Adrenal gland (tissue), 12 donors: ENCODE measurements around the gene KCNJ9. TPM values are rescaled to one million over a fixed set of nuclear protein-coding genes. Genes with fewer than 3 reads are reported as not detected.

Experiments used
- DNase-seq, 7 donors: peaks; one replicate each; pipeline ENCODE4 v3.0.0-alpha.2; 2019 to 2020
- H3K27ac ChIP-seq, 5 donors: fragments of 200-600 bp; sonication (generic) in 4 of 5; 1 replicate in 3 of 5; 2 replicates in 2 of 5; pipeline versions ENCODE4 v1.5.1 to v1.8.0; 2016 to 2020; ENCODE audit warnings: mild to moderate bottlenecking in 1 of 5
- H3K27me3 ChIP-seq: fragments of 200-600 bp; 2 replicates; pipeline ENCODE4 v1.8.0; 2021
- H3K36me3 ChIP-seq, 2 donors: fragments of 200-600 bp; replicated peaks in 1 of 2; 1 replicate in 1 of 2; 2 replicates in 1 of 2; pipeline versions ENCODE4 v1.5.1 to v1.8.0; 2018 to 2022
- H3K4me1 ChIP-seq, 2 donors: fragments of 200-600 bp; replicated peaks in 1 of 2; 1 replicate in 1 of 2; 2 replicates in 1 of 2; pipeline versions ENCODE4 v1.5.1 to v1.8.0; 2018 to 2021
- H3K4me3 ChIP-seq, 4 donors: fragments of 200-600 bp; sonication (generic) in 3 of 4; one replicate each; pipeline ENCODE4 v1.5.1; 2016 to 2018
- H3K9me3 ChIP-seq, 3 donors: fragments of 200-600 bp; sonication (generic) in 1 of 3; replicated peaks in 1 of 3; 1 replicate in 2 of 3; 2 replicates in 1 of 3; pipeline versions ENCODE4 v1.5.1 to v1.8.0; 2016 to 2021
- POLR2A ChIP-seq, 2 donors: fragments of 450-650 bp; IDR thresholded peaks; one replicate each; pipeline ENCODE4 v1.6.1; 2017; ENCODE audit warnings: antibody characterized with exemption in 2 of 2, mild to moderate bottlenecking in 2 of 2, moderate library complexity in 1 of 2
- WGBS, 4 donors: extraction: QIAGEN DNeasy Blood & Tissue Kit in 2 of 4; methylation state at CpG; one replicate each; pipeline versions ENCODE4 v1.1.5 to v1.1.7; 2013 to 2017; 5-methylcytosine and 5-hydroxymethylcytosine counted together
- intact Hi-C, 2 donors: fragments of 100-400 bp; cut with DNase I; formaldehyde crosslinking; loops; one replicate each; pipeline versions ENCODE4 v1.14.1 to v1.15.0; 2022 to 2023
- polyA plus RNA-seq, 3 donors: library from polyadenylated mRNA; stranded (reverse); fragments of 200-250 nt in 2 of 3; fragments of 350-450 nt in 1 of 3; fragmentation: Illumina TruSeq in 1 of 3; extraction: RNeasy Lipid Tissue Mini Kit (QIAGEN cat#74804) in 1 of 3; gene quantifications; one replicate each; pipeline ENCODE4 v1.2.3, GENCODE V29; 2013 to 2014
- total RNA-seq, 9 donors: library from RNA; depleted of rRNA in 4 of 9; stranded (reverse); fragments of >200 nt in 4 of 9; fragments of 120-200 nt in 1 of 9; fragmentation: NEBNext Ultra II Directional in 1 of 9; extraction: Animal tissue kit (Norgen Biotek cat#: 25700) in 1 of 9; gene quantifications; one replicate each; pipeline versions ENCODE4 v1.1.0 to v1.2.4, GENCODE V29; 2013 to 2023
- TF ChIP-seq, protein P1 (sequence below), 6 experiments: fragments of 450-650 bp in 4 of 6; fragments of 200-600 bp in 2 of 6; sonication (generic) in 1 of 6; IDR thresholded peaks; 1 replicate in 5 of 6; 2 replicates in 1 of 6; pipeline versions ENCODE4 v1.5.1 to v1.8.0; 2016 to 2021; ENCODE audit warnings: antibody characterized with exemption in 6 of 6, mild to moderate bottlenecking in 2 of 6, moderate library complexity in 1 of 6
- donor health status: healthy with polysubstance abuse.
- donor health status: Bipolar disorder and iron deficiency.
- donor health status: DM: yes; HTN: yes; CAD: no.
- donor health status: DM: no; HTN: no; CAD: no.
- donor health status: DM: no; HTN: no; CAD: no.
- donor health status: DM: yes; HTN: yes; CAD: no.

The KCNJ9 gene
- total and polyA plus RNA-seq, 12 donors: 0.14 to 1.1 (median 0.22) TPM; not detected in 6

DNA sequence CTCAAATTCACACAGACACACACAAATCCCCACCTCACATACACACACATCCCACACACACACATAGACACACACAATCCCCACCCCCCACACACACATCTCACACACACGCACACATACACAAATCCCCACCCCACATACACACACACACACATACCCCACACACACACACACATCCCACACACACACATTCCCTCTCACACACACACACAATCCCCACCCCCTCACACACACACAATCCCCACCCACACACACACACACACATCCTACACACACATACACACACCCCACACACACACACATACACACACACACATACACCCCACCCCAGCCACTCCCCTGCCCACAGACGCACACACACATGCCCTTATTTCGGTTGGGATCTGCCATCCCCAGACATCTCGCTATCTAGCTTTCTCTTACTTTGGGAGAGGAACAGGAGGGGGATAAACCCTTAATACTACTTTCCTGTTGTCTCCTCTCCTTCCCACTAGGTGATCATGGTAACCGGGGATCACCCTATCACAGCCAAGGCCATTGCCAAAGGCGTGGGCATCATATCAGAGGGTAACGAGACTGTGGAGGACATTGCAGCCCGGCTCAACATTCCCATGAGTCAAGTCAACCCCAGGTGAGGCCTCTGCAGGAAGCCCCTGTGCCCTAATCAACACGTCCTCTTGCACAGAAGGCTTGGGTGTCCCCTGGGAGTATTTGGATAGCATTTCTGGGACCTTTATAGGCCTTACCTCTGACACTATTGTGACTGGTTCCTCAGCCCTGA lies 52.8 kb downstream of the KCNJ9 start:
- TF ChIP-seq, protein P1, sequence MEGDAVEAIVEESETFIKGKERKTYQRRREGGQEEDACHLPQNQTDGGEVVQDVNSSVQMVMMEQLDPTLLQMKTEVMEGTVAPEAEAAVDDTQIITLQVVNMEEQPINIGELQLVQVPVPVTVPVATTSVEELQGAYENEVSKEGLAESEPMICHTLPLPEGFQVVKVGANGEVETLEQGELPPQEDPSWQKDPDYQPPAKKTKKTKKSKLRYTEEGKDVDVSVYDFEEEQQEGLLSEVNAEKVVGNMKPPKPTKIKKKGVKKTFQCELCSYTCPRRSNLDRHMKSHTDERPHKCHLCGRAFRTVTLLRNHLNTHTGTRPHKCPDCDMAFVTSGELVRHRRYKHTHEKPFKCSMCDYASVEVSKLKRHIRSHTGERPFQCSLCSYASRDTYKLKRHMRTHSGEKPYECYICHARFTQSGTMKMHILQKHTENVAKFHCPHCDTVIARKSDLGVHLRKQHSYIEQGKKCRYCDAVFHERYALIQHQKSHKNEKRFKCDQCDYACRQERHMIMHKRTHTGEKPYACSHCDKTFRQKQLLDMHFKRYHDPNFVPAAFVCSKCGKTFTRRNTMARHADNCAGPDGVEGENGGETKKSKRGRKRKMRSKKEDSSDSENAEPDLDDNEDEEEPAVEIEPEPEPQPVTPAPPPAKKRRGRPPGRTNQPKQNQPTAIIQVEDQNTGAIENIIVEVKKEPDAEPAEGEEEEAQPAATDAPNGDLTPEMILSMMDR (IDR thresholded peaks at IDR 0.05): no peak
- no peak for TF ChIP-seq POLR2A (IDR thresholded peaks at IDR 0.05)
- intact Hi-C loops: no loop called here
- no peaks in the 10 kb centered on the region for H3K4me1 ChIP-seq
- H3K27me3 ChIP-seq: no peaks in the 10 kb centered on the region
- no peak overlapping the region for H3K4me3 ChIP-seq
- H3K27ac ChIP-seq: no peak overlapping the region
- 75 to 85% (median 79%) methylated on average over 9 of the region's 9 CpGs for WGBS, 4 donors
- no peak for DNase-seq
- H3K36me3 ChIP-seq: no peaks in the 10 kb centered on the region
- no peaks in the 10 kb centered on the region for H3K9me3 ChIP-seq

DNA sequence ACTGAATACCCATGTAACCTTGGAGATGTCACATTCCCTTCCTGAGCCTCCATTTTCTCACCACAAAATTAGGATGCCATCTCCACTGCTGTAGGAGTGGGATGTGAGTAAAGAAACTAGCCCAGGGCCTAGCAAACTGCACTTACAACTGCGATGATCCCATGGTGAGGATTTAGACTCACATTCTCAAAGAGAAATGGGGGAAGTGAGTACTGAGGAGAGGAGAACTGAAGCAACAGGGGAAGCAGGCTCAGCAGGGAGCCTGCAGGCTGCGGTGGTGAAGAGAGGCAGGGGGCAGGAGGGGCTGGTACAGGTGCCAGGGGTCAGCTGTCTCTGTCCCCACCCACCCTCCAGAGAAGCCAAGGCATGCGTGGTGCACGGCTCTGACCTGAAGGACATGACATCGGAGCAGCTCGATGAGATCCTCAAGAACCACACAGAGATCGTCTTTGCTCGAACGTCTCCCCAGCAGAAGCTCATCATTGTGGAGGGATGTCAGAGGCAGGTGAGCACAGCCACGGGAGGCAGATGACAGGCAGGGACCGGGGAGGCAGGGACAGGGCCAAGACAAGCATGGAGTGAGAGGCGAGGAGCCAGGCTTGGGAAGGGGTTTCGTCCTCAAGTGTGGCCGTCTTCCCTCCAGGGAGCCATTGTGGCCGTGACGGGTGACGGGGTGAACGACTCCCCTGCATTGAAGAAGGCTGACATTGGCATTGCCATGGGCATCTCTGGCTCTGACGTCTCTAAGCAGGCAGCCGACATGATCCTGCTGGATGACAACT lies 53.6 kb downstream of the KCNJ9 start:
- no peaks in the 10 kb centered on the region for H3K36me3 ChIP-seq

GRCh38 chr1:160136121-160136925 lies 55.0 kb downstream of the KCNJ9 start:
- Histone ChIP-seq H3K36me3 (no peaks in the 10 kb centered on the region), H3K27ac (no peak overlapping the region), H3K4me1 (no peaks in the 10 kb centered on the region), H3K9me3 (no peaks in the 10 kb centered on the region), H3K27me3 (no peaks in the 10 kb centered on the region), H3K4me3 (no peak overlapping the region)
- DNase-seq: no peak
- WGBS, 4 donors: 88 to 94% (median 92%) methylated on average over 19 to 22 of the region's 22 CpGs
- intact Hi-C loops: no loop called here
- TF ChIP-seq, protein P1 (IDR thresholded peaks at IDR 0.05): no peak
- TF ChIP-seq POLR2A (IDR thresholded peaks at IDR 0.05): no peak

More for the DNA sequence above, 53.6 kb downstream of the KCNJ9 start:
- DNase-seq: no peak
- Histone ChIP-seq H3K27ac (no peak overlapping the region), H3K9me3 (no peaks in the 10 kb centered on the region), H3K27me3 (no peaks in the 10 kb centered on the region), H3K4me1 (no peaks in the 10 kb centered on the region), H3K4me3 (no peak overlapping the region)
- intact Hi-C loops: no loop called here
- TF ChIP-seq, protein P1 (IDR thresholded peaks at IDR 0.05): no peak
- TF ChIP-seq POLR2A (IDR thresholded peaks at IDR 0.05): no peak
- 84 to 86% (median 84%) methylated on average over 20 of the region's 20 CpGs for WGBS, 4 donors

DNA sequence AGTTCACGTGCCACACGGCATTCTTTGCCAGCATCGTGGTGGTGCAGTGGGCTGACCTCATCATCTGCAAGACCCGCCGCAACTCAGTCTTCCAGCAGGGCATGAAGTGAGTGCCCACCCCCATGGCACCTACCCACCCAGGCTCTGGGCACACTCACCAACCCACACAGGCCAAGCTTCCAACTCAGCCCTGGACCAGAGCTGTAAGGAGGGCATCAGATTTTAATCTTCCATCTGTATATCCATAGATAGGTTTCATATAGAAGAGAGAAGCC lies 55.5 kb downstream of the KCNJ9 start:
- Histone ChIP-seq H3K27me3 (no peaks in the 10 kb centered on the region), H3K36me3 (no peaks in the 10 kb centered on the region), H3K9me3 (no peaks in the 10 kb centered on the region), H3K4me1 (no peaks in the 10 kb centered on the region), H3K4me3 (no peak overlapping the region), H3K27ac (no peak overlapping the region)
- 85 to 92% (median 92%) methylated on average over 4 to 5 of the region's 5 CpGs for WGBS, 4 donors
- intact Hi-C loops: no loop called here
- TF ChIP-seq, protein P1 (IDR thresholded peaks at IDR 0.05): no peak
- no peak for TF ChIP-seq POLR2A (IDR thresholded peaks at IDR 0.05)
- no peak for DNase-seq
